Uterus (tissue), 4 donors: Measurements from ENCODE around the gene EXOC1L. TPM values are rescaled to one million over a fixed set of nuclear protein-coding genes. Genes with fewer than 3 reads are reported as not detected.

Experiments
- DNase-seq, 2 donors: peaks; one replicate each; pipeline ENCODE4 v3.0.0-alpha.2; 2019 to 2020
- H3K27ac ChIP-seq, 2 donors: fragments of 200-600 bp; sonication (generic); 1 replicate in 1 of 2; 2 replicates in 1 of 2; pipeline ENCODE4 v1.5.1; 2016 to 2018
- H3K27me3 ChIP-seq, 2 donors: fragments of 200-600 bp; sonication (generic); one replicate each; pipeline ENCODE4 v1.5.1; 2018 to 2019; ENCODE audit warnings: control low read depth in 1 of 2
- H3K36me3 ChIP-seq, 2 donors: fragments of 200-600 bp; sonication (generic); one replicate each; pipeline ENCODE4 v1.5.1; 2019; ENCODE audit warnings: control low read depth in 1 of 2
- H3K4me1 ChIP-seq, 2 donors: fragments of 200-600 bp; sonication (generic); one replicate each; pipeline ENCODE4 v1.5.1; 2018 to 2019; ENCODE audit warnings: control low read depth in 1 of 2
- H3K4me3 ChIP-seq, 2 donors: fragments of 200-600 bp; sonication (generic); 1 replicate in 1 of 2; 2 replicates in 1 of 2; pipeline ENCODE4 v1.5.1; 2018 to 2019; ENCODE audit warnings: mild to moderate bottlenecking in 1 of 2
- H3K9me3 ChIP-seq, 2 donors: fragments of 200-600 bp; sonication (generic); one replicate each; pipeline ENCODE4 v1.5.1; 2019; ENCODE audit warnings: control low read depth in 1 of 2
- CTCF ChIP-seq, 4 experiments: fragments of 200-600 bp in 2 of 4; fragments of 450-650 bp in 2 of 4; sonication (generic) in 2 of 4; IDR thresholded peaks; one replicate each; pipeline ENCODE4 v1.5.1; 2016 to 2019; ENCODE audit warnings: antibody characterized with exemption in 4 of 4, mild to moderate bottlenecking in 2 of 4, moderate library complexity in 1 of 4
- POLR2A ChIP-seq, 2 donors: fragments of 450-650 bp; IDR thresholded peaks; one replicate each; pipeline ENCODE4 v1.6.1; 2016; ENCODE audit warnings: antibody characterized with exemption in 2 of 2, mild to moderate bottlenecking in 1 of 2, moderate library complexity in 1 of 2
- intact Hi-C: fragments of 100-400 bp; cut with DNase I; formaldehyde crosslinking; loops from one replicate; pipeline ENCODE4 v1.15.1; 2023; ENCODE audit warnings: low total_unique reads
- small RNA-seq: library from RNA; depleted of rRNA; stranded (forward); fragments of <200 nt; gene quantifications from one replicate; pipeline ENCODE3, GENCODE V24; 2016
- total RNA-seq, 4 donors: library from RNA; depleted of rRNA in 3 of 4; stranded (reverse); fragments of >200 nt in 3 of 4; gene quantifications; one replicate each; pipeline versions ENCODE4 v1.1.0 to v1.2.4, GENCODE V29; 2014 to 2023
- donor health status: DM: yes; HTN: yes; CAD: no.

Gene EXOC1L
- total RNA-seq, 4 donors from 2014 or later: not detected

DNA sequence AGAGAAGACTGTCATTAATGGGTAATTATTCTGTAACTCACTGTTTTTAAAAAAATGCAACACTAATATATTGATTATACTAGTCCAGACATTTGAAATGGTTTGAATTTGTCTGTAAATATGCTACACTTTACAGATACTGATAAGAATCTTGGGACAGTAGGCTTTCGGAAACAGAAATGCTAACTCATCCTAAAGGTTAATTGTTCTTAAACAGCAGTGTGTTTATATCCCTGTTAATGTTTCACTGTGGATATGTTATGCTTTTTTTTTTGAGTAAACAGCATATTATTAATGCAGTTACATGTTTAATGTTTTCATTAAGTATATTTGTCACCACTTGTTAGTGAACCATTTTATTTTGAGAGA lies 65.2 kb downstream of the EXOC1L start:
- Histone ChIP-seq H3K36me3 (no peaks in the 10 kb centered on the region), H3K4me1 (no peaks in the 10 kb centered on the region), H3K4me3 (no peak overlapping the region), H3K27me3 (no peaks in the 10 kb centered on the region), H3K27ac (no peak overlapping the region), H3K9me3 (no peaks in the 10 kb centered on the region)
- no peak for DNase-seq
- no peak for TF ChIP-seq CTCF (IDR thresholded peaks at IDR 0.05)
- TF ChIP-seq POLR2A (IDR thresholded peaks at IDR 0.05): no peak
- intact Hi-C loops: no loop called here

Small RNA genes lying within 50 kb of the gene (small RNA-seq; reads per million reads assigned to genes)
- gene RNU6-276P: not detected
- gene RNU6-652P: not detected

Other genes starting within 250 kb of the EXOC1L start
- gene PDCL2, start 227.5 kb upstream of the EXOC1L start, total RNA-seq: not detected
- 1 to 10 TPM in 1 of 4 donors, not detected in 3; 5.8 TPM for gene NMU, start 183.5 kb upstream of the EXOC1L start, total RNA-seq
- gene EXOC1, start 33.9 kb downstream of the EXOC1L start, total RNA-seq: 10 to 100 TPM; 14.7 to 59.9 (median 33.8) TPM
- 10 to 100 TPM in 2 of 4 donors, 1 to 10 TPM in 2; 5.3 to 27.1 (median 8.4) TPM for gene CEP135, start 129.2 kb downstream of the EXOC1L start, total RNA-seq